GM06990 (cell line): ENCODE measurements around the gene ZNF398.

ENCODE experiments used
- DNase-seq: peaks from one replicate; pipeline ENCODE4 v3.0.0-alpha.2; 2011; ENCODE audit not compliant: insufficient read length; ENCODE audit errors: extremely low read depth
- H3K27me3 ChIP-seq: replicated peaks from 2 replicates; pipeline ENCODE4 v1.6.0; 2011; ENCODE audit warnings: low read length; ENCODE audit not compliant: control insufficient read depth, insufficient read depth
- H3K36me3 ChIP-seq: 2 replicates; pipeline ENCODE4 v1.5.1; 2011; ENCODE audit warnings: low read length; ENCODE audit not compliant: control insufficient read depth, insufficient read depth
- H3K4me3 ChIP-seq: replicated peaks from 2 replicates; pipeline ENCODE4 v1.5.1; 2011; ENCODE audit warnings: low read depth, mild to moderate bottlenecking, control low read depth, low read length
- TF ChIP-seq, protein P1 (sequence below): IDR thresholded peaks from 2 replicates; pipeline ENCODE4 v1.5.1; 2011; ENCODE audit warnings: low read length, control low read depth, mild to moderate bottlenecking, inconsistent platforms; ENCODE audit not compliant: insufficient read depth, poor library complexity, severe bottlenecking

The ZNF398 gene

DNA sequence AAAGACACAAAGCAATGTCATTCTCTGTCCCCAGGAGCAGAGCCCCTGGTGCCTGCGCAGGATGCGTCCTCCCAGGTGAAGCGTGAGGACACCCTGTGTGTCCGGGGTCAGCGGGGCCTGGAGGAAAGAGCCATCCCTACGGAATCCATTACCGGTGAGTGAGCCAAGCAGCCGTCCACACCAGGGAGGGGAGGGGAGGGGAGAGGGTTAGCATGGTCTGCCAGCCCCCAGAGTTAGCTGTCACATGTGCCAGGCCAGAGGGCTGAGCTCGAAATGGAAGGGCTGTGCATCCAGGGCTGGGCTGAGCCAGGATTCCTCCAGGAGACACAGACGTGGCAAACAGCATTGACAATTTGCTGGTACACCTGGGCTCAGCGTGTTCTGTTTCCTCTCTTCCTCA is 63.3 kb downstream of the ZNF398 start:
- TF ChIP-seq, protein P1, sequence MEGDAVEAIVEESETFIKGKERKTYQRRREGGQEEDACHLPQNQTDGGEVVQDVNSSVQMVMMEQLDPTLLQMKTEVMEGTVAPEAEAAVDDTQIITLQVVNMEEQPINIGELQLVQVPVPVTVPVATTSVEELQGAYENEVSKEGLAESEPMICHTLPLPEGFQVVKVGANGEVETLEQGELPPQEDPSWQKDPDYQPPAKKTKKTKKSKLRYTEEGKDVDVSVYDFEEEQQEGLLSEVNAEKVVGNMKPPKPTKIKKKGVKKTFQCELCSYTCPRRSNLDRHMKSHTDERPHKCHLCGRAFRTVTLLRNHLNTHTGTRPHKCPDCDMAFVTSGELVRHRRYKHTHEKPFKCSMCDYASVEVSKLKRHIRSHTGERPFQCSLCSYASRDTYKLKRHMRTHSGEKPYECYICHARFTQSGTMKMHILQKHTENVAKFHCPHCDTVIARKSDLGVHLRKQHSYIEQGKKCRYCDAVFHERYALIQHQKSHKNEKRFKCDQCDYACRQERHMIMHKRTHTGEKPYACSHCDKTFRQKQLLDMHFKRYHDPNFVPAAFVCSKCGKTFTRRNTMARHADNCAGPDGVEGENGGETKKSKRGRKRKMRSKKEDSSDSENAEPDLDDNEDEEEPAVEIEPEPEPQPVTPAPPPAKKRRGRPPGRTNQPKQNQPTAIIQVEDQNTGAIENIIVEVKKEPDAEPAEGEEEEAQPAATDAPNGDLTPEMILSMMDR: no peak
- no peak for DNase-seq
- Histone ChIP-seq H3K4me3 (no peak overlapping the region), H3K36me3 (peaks cover 41% of the 10 kb centered on the region), H3K27me3 (no peaks in the 10 kb centered on the region)

- H3K4me3 ChIP-seq: no peak overlapping the region
- no peak for DNase-seq
- H3K36me3 ChIP-seq: peaks cover 38% of the 10 kb centered on the region
- TF ChIP-seq, protein P1: no peak
- H3K27me3 ChIP-seq: no peaks in the 10 kb centered on the region
These were observed 66.9 kb downstream of the ZNF398 start for GRCh38 chr7:149214020-149214720.

GRCh38 chr7:149216402-149216801 is 69.1 kb downstream of the ZNF398 start:
- DNase-seq: no peak
- Histone ChIP-seq H3K27me3 (no peaks in the 10 kb centered on the region), H3K4me3 (no peak overlapping the region), H3K36me3 (peaks cover 33% of the 10 kb centered on the region)
- TF ChIP-seq, protein P1: no peak

- no peak overlapping the region for H3K4me3 ChIP-seq
These were observed 70.3 kb downstream of the ZNF398 start for GRCh38 chr7:149217570-149217969.

DNA sequence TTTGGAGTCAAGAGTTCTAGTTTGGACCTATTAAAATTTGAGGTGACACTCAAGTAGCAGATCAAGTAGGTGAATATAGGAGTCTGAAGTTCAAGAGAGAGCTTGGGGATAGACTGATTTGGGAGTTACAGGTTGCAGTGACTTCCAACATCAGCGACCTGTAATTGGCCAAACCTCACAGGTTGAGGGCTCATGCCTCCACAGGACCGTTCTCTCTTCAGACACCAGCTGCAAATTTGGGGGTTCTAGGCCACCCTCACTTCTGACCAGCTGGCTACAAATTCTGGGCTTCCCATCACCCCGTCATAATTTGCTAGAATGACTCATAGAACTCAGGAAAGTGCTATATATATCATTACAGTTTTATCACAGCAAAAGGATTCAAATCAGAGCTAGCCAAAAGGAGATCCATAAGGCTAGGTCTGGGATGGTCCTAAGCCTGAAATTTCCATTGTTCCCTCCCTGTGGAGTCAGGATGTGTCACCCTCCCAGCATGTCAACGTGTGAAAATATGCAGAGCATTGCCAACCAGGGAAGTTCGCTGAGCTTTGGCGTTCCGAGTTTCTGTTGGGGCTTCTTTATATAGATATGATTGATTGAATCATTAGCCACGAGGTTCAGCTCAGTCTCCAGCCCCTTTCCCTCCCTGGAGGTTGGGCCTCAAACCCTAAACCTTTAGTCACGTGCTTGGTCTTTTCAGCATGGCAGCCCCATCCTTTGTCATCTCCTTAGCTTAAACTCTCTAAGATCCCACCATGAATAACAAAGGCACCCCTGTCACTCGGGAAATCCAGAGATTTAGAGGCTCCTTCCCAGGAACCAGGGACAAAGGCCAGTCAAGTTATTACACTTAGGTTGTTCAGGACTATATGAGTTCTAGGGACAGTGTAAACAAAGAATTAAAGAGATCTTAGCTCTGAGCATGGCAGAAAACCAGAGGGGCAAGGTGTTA is 71.5 kb downstream of the ZNF398 start:
- H3K36me3 ChIP-seq: peaks cover 26% of the 10 kb centered on the region
- no peak overlapping the region for H3K4me3 ChIP-seq
- no peak for DNase-seq
- no peaks in the 10 kb centered on the region for H3K27me3 ChIP-seq
- TF ChIP-seq, protein P1: no peak

More at GRCh38 chr7:149217570-149217969, 70.3 kb downstream of the ZNF398 start:
- no peaks in the 10 kb centered on the region for H3K27me3 ChIP-seq
- TF ChIP-seq, protein P1: no peak
- DNase-seq: no peak
- H3K36me3 ChIP-seq: peaks cover 32% of the 10 kb centered on the region
